Kasumi-1 (cell line): ENCODE data around the gene CD99.
"Not testable (repeated sequence)": the region's sequence is repeated elsewhere in the genome, so short reads cannot be mapped to it uniquely, and the experiment has no call there.

Experiments
- DNase-seq, 2 experiments: peaks; one replicate each; lab custom pipeline; 2025; lab: John Stamatoyannopoulos, UW

The CD99 gene

DNA sequence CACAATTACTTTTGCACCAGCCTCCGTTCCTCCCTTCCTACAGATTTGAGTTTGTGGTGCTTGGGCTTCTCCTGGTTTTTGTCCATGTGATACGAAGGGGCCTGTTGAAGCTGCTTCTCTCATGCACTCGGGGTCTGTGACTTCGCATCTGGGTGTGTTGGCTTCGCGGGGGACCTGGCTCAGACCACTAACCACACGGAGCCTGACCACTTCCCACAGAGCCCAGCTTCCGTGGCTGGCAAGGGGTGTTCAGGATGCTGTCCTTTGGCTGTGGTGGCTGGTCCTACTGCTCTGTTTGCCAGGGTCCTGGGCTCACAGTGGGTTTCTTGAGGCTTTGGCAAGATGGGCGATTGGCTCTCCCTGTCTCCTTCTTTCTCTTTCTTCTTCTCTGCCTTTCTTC is 41.0 kb downstream of the CD99 start:
- DNase-seq = no peak

DNA sequence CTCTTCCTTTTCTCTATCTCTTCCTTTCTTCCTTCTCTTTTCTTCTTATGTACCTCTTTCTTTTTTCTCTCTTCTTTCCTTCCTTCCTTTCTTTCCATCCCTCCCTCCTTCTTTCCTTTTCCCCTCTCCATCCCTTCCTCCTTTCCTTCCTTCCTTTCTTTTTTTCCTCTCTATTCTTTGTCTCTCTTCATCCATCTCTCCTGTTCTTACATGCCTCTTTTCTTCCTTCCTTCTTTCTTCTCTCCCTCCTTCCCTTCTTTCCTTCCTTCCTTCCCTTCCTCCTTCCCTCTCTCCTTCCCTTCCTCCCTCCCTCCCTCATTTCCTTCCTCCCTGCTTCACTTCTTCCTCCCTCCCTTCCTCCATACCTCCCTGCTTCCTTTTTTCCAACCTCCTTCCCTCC is 41.6 kb downstream of the CD99 start:
- DNase-seq = no peak

DNA sequence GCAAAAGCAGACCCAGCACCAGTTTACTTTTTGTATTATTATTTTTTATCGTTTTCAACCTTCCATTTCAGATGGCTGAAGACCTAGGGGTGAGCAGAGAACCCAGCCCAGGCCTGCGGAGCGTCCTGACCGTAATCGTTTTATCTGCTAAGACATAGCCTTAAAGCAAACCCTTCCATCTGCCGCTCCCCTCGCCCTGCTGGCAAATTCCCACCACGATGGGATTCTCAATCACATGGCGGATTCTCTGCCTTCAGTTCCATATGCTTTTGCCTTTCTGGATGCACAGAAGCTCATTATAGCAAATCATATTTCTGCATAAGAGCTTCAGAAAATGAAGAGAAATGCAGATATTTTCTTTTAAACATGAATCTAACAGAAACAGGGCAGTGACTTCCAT is 42.2 kb downstream of the CD99 start:
- DNase-seq = no peak

DNA sequence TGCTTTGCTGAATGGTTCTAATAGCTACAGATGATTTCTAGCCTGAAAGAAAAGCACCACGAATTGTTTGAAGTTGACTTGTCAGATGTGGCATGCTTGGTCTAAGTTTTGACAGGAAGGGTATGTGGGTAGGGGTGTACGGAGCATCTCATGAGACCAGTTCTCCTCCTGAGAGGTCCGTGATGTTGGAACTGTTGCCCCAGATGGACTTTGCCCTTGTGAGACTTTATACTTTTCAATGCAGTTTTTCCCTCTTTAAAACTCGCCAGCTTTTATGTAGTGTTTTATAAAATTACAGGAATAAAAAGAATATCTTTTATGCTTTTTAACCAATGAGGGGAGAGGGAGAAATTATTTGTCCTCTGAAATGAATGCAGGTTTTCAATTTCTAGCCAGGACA is 44.2 kb downstream of the CD99 start:
- no peak for DNase-seq

DNA sequence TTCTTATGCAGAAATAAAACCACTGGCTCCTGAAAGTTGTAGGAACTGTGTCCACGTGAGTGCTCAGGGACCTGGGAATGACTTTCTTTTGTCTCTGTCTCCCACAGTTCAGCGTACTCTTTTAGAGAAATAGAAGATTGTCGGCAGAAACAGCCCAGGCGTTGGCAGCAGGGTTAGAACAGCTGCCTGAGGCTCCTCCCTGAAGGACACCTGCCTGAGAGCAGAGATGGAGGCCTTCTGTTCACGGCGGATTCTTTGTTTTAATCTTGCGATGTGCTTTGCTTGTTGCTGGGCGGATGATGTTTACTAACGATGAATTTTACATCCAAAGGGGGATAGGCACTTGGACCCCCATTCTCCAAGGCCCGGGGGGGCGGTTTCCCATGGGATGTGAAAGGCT is 49.6 kb downstream of the CD99 start:
- DNase-seq = no peak

DNA sequence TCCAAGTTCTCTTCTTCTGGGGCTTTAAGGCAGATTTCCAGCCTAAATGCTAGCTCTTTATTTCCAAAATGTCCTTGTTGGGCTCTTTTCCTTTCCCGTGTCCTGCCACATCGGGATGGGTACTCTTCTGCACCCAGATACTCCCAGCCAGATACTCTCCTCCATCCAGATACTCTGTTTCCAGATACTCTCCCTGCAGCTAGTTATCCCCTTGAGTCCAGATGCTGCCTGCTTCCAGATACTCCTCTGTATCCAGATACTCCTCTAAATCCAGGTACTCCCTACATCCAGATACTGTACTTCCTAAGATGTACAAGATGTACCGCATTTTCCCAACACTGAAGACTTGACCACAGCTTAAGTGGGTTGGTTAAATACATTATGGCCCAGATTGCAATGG is 50.3 kb downstream of the CD99 start:
- DNase-seq = no peak

DNA sequence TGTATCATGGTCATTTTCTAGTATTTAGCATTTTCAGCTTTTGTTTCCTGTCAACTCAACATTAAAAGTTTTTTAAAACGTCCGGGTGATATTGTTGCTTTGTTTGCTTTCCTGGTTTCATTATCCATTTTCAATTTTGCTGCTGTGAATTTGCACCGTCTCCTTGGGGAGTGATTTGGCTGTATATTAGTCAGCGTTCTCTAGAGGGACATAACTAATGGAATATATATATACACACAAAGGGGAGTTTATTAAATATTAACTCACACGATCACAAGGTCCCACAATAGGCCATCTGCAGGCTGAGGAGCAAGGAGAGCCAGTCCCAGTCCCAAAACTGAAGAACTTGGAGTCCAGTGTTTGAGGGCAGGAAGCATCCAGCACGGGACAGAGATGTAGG is 55.2 kb downstream of the CD99 start:
- DNase-seq = not testable (repeated sequence)

DNA sequence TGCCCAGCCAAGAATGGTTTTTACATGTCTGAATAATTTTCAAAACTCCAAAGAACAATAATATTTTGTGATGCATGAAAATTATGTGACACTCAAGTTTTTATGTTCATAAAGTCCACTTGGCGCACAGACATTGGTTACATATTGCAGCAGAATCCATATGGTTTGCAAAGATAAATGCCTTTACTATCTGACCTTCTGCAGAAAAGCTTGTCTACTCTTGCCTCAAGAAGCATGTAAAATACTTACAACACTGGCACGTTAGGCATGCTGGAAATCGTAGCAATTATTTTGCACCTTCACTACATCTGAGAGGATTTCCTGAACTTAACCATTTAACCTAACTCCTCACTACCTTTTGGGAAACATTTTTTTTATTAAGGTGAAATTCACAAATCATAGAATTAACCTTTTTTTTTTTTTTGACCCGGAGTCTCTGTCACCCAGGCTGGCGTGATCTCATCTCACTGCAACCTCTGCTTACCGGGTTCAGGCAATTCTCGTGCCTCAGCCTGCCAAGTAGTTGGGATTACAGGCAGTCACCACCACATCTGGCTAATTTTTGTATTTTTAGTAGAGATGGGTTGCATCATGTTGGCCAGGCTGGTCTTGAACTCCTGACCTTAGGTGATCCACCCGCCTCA is 57.2 kb downstream of the CD99 start:
- DNase-seq = no peak

DNA sequence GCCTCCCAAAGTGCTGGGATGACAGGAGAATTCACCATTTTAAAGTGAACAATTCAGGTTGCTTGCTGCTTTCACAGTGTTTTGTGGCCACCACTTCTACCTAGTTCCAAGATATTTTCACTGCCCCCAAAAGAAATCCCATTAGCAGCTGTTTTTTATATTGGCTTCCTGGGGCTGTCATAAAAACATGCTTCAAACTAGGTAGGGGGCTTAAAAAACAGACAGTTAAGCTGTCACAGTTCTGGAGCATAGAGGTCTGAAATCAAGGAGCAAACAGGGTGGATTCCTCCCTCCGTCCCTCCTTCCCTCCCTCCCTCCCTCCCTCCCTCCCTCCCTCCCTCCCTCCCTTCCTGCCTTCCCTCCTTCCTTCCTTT is 57.7 kb downstream of the CD99 start:
- DNase-seq = no peak

DNA sequence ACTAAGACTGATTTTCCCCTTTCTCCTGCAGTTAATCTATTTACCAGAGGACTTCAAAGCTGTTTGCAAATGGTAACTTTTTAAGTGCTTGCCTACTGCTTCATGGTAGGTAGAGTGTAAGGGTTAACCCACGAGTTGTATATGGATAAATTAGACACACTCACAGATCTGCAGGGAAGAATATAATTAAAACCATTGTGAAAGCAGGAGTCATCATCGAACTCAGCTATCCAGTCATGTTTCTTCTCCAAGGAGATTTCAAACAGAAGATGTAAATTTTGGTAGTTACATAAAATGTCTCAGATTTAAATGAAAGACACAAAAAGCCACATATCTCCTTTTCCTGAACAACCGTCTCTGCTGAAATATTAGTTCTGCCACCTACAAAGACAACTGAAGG is 60.2 kb downstream of the CD99 start:
- no peak for DNase-seq

DNA sequence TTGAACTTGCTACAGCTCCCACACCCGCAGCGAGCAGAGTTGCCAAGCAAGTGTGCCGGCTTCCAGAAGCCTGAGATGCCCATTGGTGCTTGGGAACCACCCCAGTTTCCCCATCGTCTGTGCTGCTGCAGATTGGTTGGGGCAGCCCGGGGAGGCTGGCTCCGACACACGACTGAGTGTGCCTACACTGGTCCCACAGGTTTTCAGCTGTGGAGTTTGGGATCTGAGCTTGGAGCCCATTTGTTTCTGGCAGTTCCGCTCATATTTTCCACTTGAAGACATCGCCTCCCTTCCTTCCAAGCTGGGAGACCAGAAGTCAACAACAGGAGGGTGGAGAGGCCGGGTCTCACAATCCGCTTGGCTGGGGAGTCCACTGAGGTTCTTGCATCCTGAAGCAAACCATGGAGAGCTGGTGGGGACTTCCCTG is 60.8 kb downstream of the CD99 start, which contains the start of gene XG:
XG (plus strand) TSS at position 167 of the 427 bp plus-strand sequence; CDS start at position 402, 235 bp downstream.
- not testable (repeated sequence) for DNase-seq

DNA sequence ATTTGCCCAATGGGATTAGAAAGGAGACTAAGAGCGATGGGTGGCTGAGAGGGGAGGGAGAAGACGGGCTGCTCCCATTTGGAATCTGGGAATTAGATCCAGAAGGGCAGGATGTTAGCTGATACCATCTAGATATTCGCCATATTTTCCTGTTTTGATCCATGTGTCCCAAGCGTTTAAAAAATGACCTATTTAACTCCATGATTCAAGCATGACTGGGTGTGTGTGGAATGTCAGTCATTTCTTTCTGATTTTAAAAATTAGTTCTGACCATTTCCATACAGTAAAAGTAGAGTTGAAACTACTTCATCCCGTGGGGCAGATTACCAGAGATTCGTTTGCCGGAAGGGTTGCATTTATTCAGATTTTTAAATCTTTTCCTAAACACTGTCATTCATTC is 61.3 kb downstream of the CD99 start:
- not testable (repeated sequence) for DNase-seq

DNA sequence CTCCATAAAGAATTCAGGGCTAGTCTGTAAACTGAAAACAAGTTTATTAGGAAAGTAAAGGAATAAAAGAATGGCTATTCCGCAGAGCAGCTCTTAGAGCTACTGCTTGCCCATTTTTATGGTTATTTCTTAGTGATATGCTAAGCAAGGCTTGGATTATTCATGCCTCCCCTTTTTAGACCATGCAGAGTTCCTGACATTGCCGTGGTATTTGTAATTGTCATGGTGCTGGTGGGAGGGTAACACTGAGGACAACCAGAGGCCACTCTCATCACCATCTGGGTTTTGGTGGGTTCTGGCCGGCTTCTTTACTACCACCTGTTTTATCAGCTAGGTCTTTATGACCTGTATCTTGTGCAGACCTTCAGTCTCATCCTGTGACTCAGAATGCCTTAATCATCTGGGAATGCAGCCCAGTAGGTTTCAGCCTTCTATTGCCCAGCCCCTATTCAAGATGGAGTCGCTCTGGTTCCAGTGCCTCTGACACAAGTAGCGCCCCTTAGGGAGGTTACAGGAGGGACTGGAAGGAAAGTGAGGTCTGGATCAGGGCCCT is 64.1 kb downstream of the CD99 start:
- not testable (repeated sequence) for DNase-seq

DNA sequence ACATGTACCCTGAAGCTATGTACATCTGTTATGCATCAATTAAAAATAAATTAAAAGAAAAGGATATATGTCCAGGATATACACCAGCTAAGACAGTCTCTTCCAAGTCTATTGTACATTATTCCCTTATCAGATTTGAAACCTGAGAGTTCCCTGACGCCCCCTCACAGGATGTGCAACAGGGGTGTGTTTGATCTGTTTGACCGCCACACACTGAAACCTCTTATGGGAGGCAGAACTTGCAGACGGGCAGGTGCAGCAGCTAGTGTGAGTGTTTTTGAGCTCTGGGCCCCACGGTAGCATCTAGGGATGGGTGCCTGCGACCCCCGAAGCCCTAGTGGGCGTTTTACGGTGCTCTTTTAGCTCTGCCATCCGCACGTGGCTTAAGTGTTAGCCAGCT is 65.5 kb downstream of the CD99 start:
- DNase-seq = no peak

DNA sequence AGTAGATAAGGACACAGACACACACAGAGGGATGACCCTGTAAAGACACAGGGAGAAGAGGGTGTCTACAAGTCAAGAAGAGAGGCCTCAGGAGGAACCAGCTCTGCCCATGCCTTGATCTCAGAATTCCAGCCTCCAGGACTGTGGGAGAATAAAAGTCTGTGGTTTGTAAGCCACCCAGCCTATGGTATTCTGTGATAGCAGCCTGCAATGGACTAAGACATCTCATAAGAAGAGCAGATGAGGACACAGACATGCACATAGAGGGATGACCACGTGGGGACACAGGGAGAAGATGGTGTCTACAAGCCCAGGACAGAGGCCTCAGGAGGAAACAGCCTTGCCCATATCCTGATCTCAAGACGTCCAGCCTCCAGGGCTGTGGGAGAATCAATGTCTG is 70.2 kb downstream of the CD99 start:
- no peak for DNase-seq

DNA sequence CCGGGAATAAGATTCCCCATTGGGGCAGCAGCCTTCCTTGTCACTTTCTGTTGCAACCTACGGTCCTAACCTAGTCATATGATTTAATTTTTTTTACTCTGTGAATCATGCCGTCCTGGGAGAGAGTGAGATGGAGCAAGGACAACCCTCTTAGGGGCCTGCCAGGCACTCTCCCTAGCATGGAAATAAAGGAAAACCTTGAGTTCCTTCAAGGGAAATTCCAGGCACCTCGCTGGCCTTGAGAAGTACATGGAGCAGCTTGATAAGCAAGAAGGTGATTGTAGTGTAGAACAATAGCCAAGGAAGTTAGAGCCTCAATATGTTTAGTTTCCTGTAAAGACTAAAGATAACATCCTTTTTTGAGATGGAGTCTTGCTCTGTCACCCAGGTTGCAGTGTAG is 71.6 kb downstream of the CD99 start:
- DNase-seq = not testable (repeated sequence)

DNA sequence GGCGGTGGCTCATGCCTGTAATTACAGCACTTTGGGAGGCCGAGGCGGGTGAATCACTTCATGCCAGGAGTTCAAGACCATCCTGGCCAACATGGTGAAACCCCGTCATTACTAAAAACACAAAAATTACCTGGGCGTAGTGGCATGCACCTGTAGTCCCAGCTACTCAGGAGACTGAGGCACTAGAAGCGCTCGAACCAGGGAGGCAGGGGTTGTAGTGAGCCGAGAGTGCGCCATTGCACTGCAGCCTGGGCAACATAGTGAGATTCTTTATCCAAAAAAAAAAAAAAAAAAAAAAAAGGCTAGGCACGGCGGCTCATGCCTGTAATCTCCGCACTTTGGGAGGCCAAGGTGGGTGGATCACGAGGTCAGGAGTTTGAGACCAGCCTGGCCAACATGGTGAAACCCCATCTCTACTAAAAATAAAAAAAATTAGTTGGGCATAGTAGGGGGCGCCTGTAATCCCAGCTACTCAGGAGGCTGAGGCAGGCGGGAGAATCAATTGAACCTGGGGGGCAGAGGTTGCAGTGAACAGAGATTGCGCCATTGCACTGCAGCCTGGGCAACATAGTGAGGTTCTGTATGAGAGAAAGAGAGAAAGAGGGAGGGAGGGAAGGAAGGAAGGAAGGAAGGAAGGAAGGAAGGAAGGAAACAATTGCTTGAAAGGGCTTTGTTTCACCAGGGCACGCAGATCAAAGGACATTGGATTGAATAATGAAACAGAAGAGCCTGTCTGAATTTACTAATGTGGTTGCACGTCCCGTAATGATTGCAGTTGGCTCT is 73.9 kb downstream of the CD99 start:
- not testable (repeated sequence) for DNase-seq

DNA sequence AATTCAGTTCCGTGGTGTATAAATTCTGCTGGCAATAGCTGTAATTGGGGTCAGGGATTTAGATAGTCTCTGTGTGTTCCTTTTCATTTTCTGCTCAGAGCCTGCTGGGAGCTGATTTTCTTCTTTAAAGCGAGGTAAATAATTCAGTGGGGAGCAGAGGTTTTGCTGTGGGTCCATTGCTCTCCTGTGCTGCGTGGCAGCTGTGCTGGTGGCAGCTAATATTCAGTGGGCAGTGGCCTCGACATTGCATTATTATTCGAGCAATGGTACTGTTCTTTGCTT is 74.4 kb downstream of the CD99 start:
- DNase-seq = no peak

DNA sequence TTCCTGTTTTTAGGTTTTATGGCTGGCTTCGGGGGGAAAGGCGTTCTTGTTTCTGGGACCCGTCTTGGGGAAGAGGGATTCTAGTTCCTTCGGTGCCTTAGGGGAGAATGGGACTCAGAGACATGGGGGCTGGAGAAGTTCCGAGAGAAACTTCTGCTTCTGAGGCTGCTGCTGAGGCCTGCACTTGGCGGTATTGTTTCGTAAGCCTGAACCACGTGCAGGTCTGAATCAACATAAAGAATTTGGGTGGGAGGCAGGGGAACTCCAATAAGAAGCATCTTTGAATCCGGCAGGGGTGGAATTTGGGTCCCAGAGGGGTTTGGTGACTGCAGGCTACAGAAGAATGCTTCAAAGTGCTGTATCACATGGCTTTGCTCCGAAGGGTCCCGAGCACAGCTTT is 75.8 kb downstream of the CD99 start:
- no peak for DNase-seq

DNA sequence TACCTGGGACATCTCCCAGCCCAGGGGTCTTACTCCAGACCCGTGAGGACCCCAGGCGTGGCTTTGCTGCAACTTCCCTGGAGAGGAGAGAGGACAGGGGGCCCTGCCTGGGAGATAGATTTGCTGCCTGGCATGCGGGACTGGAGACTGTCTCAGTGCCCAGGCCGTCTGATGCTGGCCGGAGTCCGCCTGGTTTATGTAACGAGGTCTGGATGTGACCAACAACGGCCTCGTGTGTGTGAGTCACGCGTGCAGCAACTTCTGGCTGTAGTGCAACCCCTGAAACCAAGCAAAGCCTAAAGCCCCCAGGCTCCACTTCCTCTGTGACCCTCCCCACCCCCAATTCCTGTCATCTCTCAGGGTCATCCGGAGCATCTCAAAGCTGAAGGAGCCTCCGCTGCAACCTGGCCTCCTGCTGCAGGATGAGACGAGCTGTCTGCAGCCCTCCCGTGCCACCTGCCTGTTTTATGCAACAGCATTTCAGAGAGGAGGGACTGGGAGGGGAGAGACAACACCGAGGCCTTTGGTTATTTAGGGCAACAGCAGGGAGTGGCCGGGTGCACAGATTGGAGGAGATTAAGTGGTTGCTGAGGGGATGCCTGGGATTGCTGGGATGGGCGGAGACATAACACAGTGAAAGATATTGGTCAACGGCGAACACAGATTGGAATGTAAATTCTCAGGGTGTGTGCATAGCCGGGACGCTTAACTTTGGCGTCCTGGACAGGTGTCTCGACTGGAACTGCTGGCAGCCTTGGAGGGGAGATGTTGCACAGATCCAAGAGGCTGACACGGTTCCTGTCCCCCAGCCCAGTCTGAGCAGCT is 76.7 kb downstream of the CD99 start:
- DNase-seq = no peak

DNA sequence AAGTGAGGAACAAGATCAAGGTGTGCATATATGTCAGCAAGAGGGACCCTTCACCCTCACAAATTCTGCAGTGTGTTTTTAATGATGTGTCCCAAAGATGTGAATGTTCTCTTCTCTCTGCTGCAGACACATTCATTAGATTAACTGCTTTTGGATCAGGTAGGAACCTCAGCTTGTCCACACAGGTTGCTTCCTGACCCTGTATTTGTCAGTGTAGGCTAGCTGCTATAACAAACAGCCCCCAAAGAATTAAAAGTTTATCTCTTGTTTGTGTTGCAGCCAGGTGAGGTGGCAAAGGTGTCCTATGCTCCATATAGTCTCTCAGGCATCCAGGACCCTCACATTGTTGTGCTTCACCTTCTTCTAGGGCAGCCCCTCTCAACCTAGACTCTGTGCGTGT is 78.5 kb downstream of the CD99 start:
- DNase-seq = no peak

DNA sequence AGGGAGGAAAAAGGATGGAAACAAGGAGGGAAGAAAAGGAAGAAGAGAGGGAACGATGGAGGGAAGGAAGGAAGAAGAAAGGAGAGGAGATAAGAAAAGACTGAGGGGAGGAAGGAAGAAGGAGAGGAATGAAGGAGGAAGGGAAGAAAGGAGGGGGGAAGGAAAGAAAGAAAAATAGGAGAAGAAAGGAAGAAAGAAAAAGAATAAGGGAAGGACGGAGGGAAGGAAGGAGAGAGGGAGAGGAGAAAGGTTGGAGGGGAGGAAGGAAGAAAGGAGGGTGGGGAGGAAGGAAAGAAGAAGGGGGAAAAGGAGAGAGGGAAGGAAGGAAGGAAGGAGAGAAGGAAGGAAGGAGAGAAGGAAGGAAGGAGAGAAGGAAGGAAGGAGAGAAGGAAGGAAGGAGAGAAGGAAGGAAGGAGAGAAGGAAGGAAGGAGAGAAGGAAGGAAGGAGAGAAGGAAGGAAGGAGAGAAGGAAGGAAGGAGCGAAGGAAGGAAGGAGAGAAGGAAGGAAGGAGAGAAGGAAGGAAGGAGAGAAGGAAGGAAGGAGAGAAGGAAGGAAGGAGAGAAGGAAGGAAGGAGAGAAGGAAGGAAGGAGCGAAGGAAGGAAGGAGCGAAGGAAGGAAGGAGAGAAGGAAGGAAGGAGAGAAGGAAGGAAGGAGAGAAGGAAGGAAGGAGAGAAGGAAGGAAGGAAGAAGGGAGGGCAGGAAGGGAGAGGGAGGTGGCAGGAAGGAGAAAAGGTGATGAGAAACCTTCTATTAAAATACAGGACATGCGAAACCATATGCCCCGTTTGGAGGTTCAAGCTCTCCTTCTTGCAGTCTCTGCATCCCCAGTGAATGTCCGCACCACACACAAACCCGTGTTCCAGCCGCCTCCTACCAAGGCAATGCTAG is 82.3 kb downstream of the CD99 start:
- not testable (repeated sequence) for DNase-seq
